ENCODE data around the gene FAF1.
A peak's percentile ranks its signal among the peaks of the same experiment; 100 is the strongest.
"Not testable (repeated sequence)": the region's sequence is repeated elsewhere in the genome, so short reads cannot be mapped to it uniquely, and the experiment has no call there.

The FAF1 gene

GRCh38 chr1:50901872-50902271 is 58.2 kb downstream of the FAF1 start:
- DNase-seq, result no peak

GRCh38 chr1:50898773-50899172 is 61.3 kb downstream of the FAF1 start:
- no peak for DNase-seq

- no peak for DNase-seq
Measured at GRCh38 chr1:50894340-50894739, 65.7 kb downstream of the FAF1 start.

GRCh38 chr1:50893466-50893865 is 66.6 kb downstream of the FAF1 start:
- no peak for DNase-seq

GRCh38 chr1:50887555-50887954 is 72.5 kb downstream of the FAF1 start:
- DNase-seq, result not testable (repeated sequence)

- DNase-seq, result no peak
Measured at GRCh38 chr1:50880373-50880772, 79.7 kb downstream of the FAF1 start.

GRCh38 chr1:50879137-50879536 is 80.9 kb downstream of the FAF1 start:
- no peak for DNase-seq

GRCh38 chr1:50878434-50878833 is 81.6 kb downstream of the FAF1 start:
- no peak for DNase-seq

- DNase-seq, result no peak
Measured at GRCh38 chr1:50877641-50878040, 82.4 kb downstream of the FAF1 start.

- peak; percentile 64 for DNase-seq
Measured at GRCh38 chr1:50873458-50874187, 86.4 kb downstream of the FAF1 start.

- not testable (repeated sequence) for DNase-seq
Measured at GRCh38 chr1:50864845-50865244, 95.2 kb downstream of the FAF1 start.

GRCh38 chr1:50861772-50862171 is 98.3 kb downstream of the FAF1 start:
- DNase-seq, result no peak

GRCh38 chr1:50860702-50861101 is 99.4 kb downstream of the FAF1 start:
- DNase-seq, result no peak

GRCh38 chr1:50860256-50860655 is 99.8 kb downstream of the FAF1 start:
- DNase-seq, result no peak

GRCh38 chr1:50859657-50860056 is 100.4 kb downstream of the FAF1 start:
- no peak for DNase-seq

- no peak for DNase-seq
Measured at GRCh38 chr1:50858761-50859160, 101.3 kb downstream of the FAF1 start.

GRCh38 chr1:50857702-50858101 is 102.4 kb downstream of the FAF1 start:
- no peak for DNase-seq

GRCh38 chr1:50853325-50853724 is 106.7 kb downstream of the FAF1 start:
- no peak for DNase-seq

GRCh38 chr1:50852889-50853288 is 107.2 kb downstream of the FAF1 start:
- no peak for DNase-seq

GRCh38 chr1:50851466-50851865 is 108.6 kb downstream of the FAF1 start:
- no peak for DNase-seq

GRCh38 chr1:50851034-50851433 is 109.0 kb downstream of the FAF1 start:
- no peak for DNase-seq

GRCh38 chr1:50847303-50847702 is 112.8 kb downstream of the FAF1 start:
- no peak for DNase-seq

- no peak for DNase-seq
Measured at GRCh38 chr1:50846224-50846839, 113.7 kb downstream of the FAF1 start.

GRCh38 chr1:50841791-50842387 is 118.2 kb downstream of the FAF1 start:
- no peak for DNase-seq
